ENCODE data around the gene PIGR.
"Not testable (repeated sequence)": the region's sequence is repeated elsewhere in the genome, so short reads cannot be mapped to it uniquely, and the experiment has no call there.

PIGR gene

GRCh38 chr1:206939841-206940587 is 6.3 kb downstream of the PIGR start:
- no peak for DNase-seq (ENCODE audit: extremely low spot score, insufficient read length, low read depth)
- no peak for FAIRE-seq

GRCh38 chr1:206939131-206939530 is 7.1 kb downstream of the PIGR start:
- DNase-seq (ENCODE audit: extremely low spot score, insufficient read length, low read depth) = no peak
- no peak for FAIRE-seq

DNA sequence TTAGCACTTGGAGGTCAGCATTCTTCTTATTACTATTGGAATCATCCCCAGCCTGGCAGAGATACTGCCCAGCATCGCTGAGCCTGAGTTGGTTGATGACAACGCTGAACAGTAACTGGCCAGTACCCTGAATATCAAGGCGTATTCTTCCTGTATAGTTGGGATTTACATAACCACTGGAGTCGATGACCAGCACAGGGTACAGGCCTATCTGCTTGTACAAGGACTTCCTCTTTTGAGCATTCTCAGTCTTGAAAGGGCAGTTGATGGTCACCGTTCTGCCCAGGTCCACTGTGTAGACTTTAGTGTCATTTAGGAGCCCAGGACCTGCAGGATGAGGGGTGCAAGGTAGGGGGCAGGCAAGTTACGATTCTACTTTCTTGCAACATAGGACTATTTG is 8.8 kb downstream of the PIGR start:
- FAIRE-seq = no peak
- no peak for DNase-seq (ENCODE audit: extremely low spot score, insufficient read length, low read depth)

- DNase-seq (ENCODE audit: extremely low spot score, insufficient read length, low read depth) (no peak), FAIRE-seq (no peak)
Observed at GRCh38 chr1:206935491-206936067, 10.7 kb downstream of the PIGR start.

GRCh38 chr1:206933333-206933945 is 12.8 kb downstream of the PIGR start:
- DNase-seq (ENCODE audit: extremely low spot score, insufficient read length, low read depth) (no peak), FAIRE-seq (peak; percentile 61)

- FAIRE-seq (no peak), DNase-seq (ENCODE audit: extremely low spot score, insufficient read length, low read depth) (no peak)
Observed at GRCh38 chr1:206932177-206932576, 14.1 kb downstream of the PIGR start.

DNA sequence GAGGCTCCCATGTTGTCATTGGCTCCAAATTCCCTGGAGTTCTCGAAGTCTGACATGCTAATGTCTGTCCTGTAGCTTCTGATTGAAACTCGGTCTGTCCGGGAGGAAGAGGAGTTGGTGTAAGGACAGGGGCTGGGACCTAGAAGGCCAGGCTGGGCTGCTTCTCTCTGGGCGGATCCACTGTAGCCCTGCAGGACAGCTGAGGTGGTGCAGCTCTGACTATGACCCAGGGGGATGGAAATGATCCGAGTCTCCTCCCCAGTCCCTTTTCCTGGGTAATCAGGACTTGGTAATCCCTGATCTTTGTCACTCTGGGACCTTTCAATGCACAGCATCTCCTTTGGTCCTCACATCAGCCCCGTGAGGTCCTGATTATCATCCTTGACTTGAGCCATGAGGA is 14.6 kb downstream of the PIGR start:
- peak; percentile 15 for FAIRE-seq

GRCh38 chr1:206930210-206930798 is 16.0 kb downstream of the PIGR start:
- peak; percentile 97 for FAIRE-seq
- peak; percentile 55 for DNase-seq (ENCODE audit: extremely low spot score, insufficient read length, low read depth)

More for the DNA sequence above, 14.6 kb downstream of the PIGR start:
- DNase-seq (ENCODE audit: extremely low spot score, insufficient read length, low read depth) = no peak

GRCh38 chr1:206929524-206929923 is 16.7 kb downstream of the PIGR start:
- DNase-seq (ENCODE audit: extremely low spot score, insufficient read length, low read depth) = no peak
- FAIRE-seq = peak; percentile 60

DNA sequence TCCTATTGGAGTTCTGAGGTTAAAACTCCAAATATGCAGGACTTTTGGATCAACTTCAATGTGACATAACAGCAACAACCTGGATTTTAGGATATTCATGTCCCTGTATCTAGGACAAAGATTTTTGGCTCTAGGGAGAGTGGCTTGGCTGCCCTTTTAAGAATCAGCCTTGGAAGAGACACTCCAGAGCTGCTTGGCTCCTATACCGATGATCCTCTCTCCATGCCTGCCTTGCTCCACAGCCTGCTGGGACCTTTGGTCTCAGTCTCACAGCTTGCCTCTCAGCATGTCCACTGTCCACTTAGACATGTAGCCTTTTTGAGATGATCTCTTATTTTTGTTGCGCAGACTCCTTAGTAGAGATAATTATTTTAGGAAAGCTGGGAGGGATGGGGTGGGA is 20.0 kb downstream of the PIGR start:
- FAIRE-seq (no peak), DNase-seq (ENCODE audit: extremely low spot score, insufficient read length, low read depth) (no peak)

GRCh38 chr1:206925106-206925736 is 21.0 kb downstream of the PIGR start:
- DNase-seq (ENCODE audit: extremely low spot score, insufficient read length, low read depth) (no peak), FAIRE-seq (peak; percentile 86)

GRCh38 chr1:206924592-206925105 is 21.6 kb downstream of the PIGR start:
- DNase-seq (ENCODE audit: extremely low spot score, insufficient read length, low read depth) (no peak), FAIRE-seq (no peak)

DNA sequence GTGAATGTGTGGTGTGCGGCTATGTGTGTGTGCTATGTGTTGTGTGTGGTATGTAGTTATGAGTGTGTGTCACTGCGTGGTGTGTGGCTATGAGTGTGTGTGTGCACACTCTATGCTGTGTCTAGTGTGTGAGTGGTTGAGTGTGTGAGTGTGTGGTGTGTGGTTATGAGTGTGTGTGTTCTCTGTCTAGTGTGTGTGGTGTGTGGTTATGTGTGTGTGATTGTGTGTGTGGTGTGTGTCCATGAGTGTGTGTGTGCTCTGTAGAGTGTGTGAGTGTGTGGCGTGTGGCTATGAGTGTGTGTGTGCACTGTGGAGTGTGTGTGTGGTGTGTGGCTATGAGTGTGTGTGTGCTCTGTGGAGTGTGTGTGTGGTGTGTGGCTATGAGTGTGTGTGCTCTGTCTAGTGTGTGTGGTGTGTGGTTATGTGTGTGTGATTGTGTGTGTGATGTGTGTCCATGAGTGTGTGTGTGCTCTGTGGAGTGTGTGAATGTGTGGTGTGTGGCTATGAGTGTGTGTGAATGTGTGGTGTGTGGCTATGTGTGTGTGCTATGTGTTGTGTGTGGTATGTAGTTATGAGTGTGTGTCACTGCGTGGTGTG is 22.2 kb downstream of the PIGR start:
- DNase-seq (ENCODE audit: extremely low spot score, insufficient read length, low read depth) = not testable (repeated sequence)
- FAIRE-seq = peak; percentile 89

GRCh38 chr1:206923009-206923960 is 23.0 kb downstream of the PIGR start:
- DNase-seq (ENCODE audit: extremely low spot score, insufficient read length, low read depth) (peak; percentile 43), FAIRE-seq (peak; percentile 83)

GRCh38 chr1:206922524-206922923 is 23.7 kb downstream of the PIGR start:
- no peak for DNase-seq (ENCODE audit: extremely low spot score, insufficient read length, low read depth)
- FAIRE-seq = no peak

DNA sequence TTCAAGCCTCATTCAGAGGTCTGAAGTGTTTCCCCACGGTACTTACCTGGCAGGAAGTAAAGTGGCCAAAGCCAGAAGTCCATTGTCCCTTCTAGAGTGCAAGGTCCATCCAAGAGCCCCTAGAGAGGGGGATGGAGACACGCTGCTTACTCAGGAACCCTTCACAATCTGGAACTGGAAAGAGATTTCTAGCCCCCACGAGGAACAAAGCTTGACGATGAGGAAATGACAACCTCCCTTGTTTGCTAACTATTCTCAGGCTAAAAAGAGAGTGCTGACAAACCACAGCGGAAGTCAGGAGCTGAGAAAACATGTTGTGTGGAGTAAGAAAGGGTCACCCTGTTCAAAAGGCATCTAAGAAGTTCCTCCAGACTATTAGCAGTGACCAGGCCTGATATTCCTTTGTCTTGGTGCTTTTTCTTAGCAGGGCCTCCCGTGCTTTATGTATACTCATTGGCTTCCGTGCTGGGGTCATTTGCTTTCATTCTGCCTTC is 24.4 kb downstream of the PIGR start, which contains the start of gene FCMR:
Gene FCMR (minus strand): TSS at position 170 of the 494 bp plus-strand sequence. CDS start 87 bp downstream, at position 83.
- DNase-seq (ENCODE audit: extremely low spot score, insufficient read length, low read depth) (no peak), FAIRE-seq (peak; percentile 87)

DNA sequence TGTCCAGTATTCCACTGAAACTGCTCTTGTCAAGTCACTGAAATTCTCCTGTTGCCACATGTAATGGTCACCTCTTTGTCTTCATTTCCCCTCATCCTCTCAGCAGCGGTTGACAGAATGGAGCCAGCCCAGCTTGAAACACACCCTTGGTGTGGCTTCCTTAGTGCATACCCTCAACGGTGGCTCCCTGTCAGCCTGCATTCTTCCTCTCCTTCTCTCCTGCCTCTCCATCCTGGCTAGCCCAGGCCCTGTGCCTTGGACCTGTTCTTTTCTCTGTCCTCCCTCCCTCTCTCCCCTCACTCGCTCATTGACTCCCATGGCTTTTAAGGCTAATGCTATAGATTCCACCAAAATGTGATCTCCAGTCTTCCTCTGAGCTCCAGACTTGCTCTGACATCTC is 28.2 kb downstream of the PIGR start:
- DNase-seq (ENCODE audit: extremely low spot score, insufficient read length, low read depth) (no peak), FAIRE-seq (peak; percentile 15)

DNA sequence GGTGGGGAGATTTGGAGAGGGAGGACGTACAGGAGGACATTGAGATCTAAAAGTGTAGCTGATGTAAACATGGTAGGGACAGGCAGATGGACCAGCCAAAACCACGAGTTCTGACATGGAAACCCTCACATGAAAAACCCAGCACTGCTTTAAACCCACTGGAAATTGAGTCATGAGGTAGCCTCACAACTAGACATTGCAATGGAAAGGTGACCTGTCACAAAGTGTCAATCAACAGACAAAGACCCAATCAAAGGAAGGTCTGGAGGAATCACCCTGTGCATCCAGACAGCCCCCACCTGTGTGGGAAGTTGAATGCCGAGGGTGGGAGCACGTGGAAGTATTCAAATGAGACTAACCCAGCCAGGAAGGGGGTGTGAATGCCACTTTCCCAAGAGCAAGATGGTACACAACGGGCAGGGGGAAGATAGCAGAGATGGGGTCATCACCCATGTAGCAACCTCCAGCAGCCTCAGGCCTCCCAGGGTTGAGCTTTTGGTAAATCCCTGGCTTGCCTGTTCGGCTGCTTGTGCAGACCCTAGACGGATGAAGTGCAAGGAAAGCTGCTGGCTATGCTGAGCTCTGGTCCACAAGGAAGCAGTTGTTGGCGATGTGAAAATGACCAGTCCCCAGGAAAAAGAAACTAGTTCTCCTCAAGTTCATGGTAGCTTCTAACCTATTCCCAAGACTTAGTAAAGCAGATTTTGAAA is 30.1 kb downstream of the PIGR start:
- no peak for FAIRE-seq
- DNase-seq (ENCODE audit: extremely low spot score, insufficient read length, low read depth) = no peak

Measured in GM18507 (cell line).